Colonic mucosa (tissue), 4 donors: Measurements from ENCODE around the gene POMT1. TPM values are rescaled to one million over a fixed set of nuclear protein-coding genes. Genes with fewer than 3 reads are reported as not detected.
"Not testable (repeated sequence)": the region's sequence is repeated elsewhere in the genome, so short reads cannot be mapped to it uniquely, and the experiment has no call there.

Source experiments
- DNase-seq: peaks from one replicate; pipeline ENCODE4 v3.0.0-alpha.2; 2020
- H3K27ac ChIP-seq: fragments of 200-600 bp; one replicate; pipeline ENCODE4 v1.8.0; 2021
- H3K27me3 ChIP-seq: fragments of 200-600 bp; one replicate; pipeline ENCODE4 v1.8.0; 2021
- H3K36me3 ChIP-seq: fragments of 200-600 bp; one replicate; pipeline ENCODE4 v1.8.0; 2021
- H3K4me1 ChIP-seq: fragments of 200-600 bp; one replicate; pipeline ENCODE4 v1.8.0; 2021; ENCODE audit warnings: mild to moderate bottlenecking
- H3K4me3 ChIP-seq: fragments of 200-600 bp; one replicate; pipeline ENCODE4 v1.8.0; 2021
- H3K9ac ChIP-seq, 2 donors: one replicate each; pipeline ENCODE4 v1.7.0; 2013; ENCODE audit warnings: control low read depth in 2 of 2, low read depth in 2 of 2, low read length in 2 of 2
- H3K9me3 ChIP-seq: fragments of 200-600 bp; one replicate; pipeline ENCODE4 v1.8.0; 2021
- intact Hi-C: fragments of 100-400 bp; cut with DNase I; formaldehyde crosslinking; loops from one replicate; pipeline ENCODE4 v1.14.1; 2022
- total RNA-seq, 2 donors: library from RNA; stranded (reverse); fragmentation: NEBNext Ultra II Directional in 1 of 2; extraction: Animal tissue kit (Norgen Biotek cat#: 25700) in 1 of 2; gene quantifications; one replicate each; pipeline ENCODE4 v1.2.1, GENCODE V29; 2021
- TF ChIP-seq, protein P1 (sequence below): fragments of 200-600 bp; IDR thresholded peaks from one replicate; pipeline ENCODE4 v1.8.0; 2022; ENCODE audit warnings: antibody characterized with exemption, mild to moderate bottlenecking
- donor health status: healthy.
- donor health status: DM: no; HTN: no; CAD: no.
- donor health status: DM: no; HTN: no; CAD: no.

The POMT1 gene
- total RNA-seq, 2 donors from 2014 or later: 24.0 to 28.8 TPM

DNA sequence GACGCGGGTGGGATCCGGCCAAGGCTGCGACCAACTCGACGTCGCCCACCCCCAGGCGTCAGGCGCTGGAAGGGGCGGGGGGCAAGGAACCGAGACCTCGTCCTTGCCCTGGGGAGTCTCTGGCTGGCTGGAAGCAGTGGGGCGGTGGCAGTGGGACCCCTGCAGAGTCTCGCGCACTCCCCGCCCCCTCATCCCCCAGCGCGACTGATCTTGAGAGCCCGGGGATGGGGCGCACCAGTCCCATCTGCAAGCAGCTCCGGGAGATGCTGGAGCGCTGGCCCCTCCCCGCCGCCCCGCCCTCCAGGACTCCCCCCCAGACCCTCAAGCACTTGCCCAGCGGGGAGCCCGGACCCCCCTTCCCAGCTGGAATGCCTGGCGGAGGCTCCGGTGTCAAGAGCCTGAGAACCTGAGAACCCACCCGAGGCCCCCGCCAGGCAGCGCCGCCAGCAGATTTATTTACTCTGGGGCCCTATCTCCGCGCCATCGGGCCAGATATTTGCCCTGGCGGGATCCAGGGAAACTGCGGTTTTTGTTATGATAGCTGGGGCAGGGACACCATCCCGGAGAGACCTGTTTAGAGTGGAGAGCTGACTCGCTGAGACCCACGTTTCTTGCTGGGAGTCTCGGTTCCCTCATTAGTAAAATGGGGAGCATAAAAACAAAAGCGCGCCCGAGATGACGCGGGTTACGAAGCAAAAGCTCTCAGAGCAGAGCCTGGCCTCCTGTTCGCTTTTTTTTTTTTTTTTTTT is 43.8 kb downstream of the POMT1 start:
- Histone ChIP-seq H3K27me3 (peaks cover 14% of the 10 kb centered on the region), H3K9me3 (no peaks in the 10 kb centered on the region), H3K4me1 (peaks cover 6% of the 10 kb centered on the region), H3K9ac (no peak overlapping the region), H3K4me3 (peak overlapping the region; percentile 30), H3K27ac (no peak overlapping the region), H3K36me3 (no peaks in the 10 kb centered on the region)
- TF ChIP-seq, protein P1, sequence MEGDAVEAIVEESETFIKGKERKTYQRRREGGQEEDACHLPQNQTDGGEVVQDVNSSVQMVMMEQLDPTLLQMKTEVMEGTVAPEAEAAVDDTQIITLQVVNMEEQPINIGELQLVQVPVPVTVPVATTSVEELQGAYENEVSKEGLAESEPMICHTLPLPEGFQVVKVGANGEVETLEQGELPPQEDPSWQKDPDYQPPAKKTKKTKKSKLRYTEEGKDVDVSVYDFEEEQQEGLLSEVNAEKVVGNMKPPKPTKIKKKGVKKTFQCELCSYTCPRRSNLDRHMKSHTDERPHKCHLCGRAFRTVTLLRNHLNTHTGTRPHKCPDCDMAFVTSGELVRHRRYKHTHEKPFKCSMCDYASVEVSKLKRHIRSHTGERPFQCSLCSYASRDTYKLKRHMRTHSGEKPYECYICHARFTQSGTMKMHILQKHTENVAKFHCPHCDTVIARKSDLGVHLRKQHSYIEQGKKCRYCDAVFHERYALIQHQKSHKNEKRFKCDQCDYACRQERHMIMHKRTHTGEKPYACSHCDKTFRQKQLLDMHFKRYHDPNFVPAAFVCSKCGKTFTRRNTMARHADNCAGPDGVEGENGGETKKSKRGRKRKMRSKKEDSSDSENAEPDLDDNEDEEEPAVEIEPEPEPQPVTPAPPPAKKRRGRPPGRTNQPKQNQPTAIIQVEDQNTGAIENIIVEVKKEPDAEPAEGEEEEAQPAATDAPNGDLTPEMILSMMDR: no peak
- intact Hi-C loops: no loop called here
- peak; percentile 35 for DNase-seq

DNA sequence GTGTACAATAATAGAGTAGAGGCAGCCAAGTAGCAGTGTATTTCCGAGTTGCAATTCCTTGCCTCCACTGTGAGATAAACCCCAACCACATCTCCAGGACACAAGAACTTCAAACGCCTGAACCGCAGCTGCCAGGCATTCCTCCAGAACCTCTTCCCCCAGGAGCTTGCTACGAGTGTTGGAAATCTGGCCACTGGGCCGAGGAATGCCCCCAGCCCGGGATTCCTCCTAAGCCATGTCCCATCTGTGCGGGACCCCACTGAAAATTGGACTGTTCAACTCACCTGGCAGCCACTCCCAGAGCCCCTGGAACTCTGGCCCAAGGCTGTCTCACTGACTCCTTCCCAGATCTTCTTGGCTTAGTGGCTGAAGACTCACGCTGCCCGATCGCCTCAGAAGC is 46.5 kb downstream of the POMT1 start:
- intact Hi-C loops, H3K9me3 ChIP-seq, H3K4me1 ChIP-seq, DNase-seq, H3K27ac ChIP-seq, H3K4me3 ChIP-seq, H3K9ac ChIP-seq, H3K36me3 ChIP-seq: not testable (repeated sequence)
- H3K27me3 ChIP-seq: peaks cover 14% of the 10 kb centered on the region

DNA sequence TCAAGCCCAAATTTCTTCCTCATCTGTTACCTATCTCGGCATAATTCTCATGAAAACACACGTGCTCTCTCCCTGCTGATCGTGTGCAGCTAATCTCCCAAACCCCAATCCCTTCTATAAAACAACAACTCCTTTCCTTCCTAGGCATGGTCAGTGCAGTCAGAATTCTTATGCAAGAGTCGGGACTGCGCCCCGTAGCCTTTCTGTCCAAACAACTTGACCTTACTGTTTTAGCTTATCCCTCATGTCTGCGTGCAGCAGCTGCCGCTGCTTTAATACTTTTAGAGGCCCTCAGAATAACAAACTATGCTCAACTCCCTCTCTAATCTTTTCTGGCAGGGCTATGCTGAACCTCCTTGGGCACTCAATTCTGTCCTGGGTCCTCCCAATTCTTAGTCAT is 47.7 kb downstream of the POMT1 start:
- H3K9me3 ChIP-seq, H3K27ac ChIP-seq, H3K4me3 ChIP-seq, intact Hi-C loops, H3K4me1 ChIP-seq, DNase-seq, H3K9ac ChIP-seq, H3K36me3 ChIP-seq: not testable (repeated sequence)
- peaks cover 17% of the 10 kb centered on the region for H3K27me3 ChIP-seq

DNA sequence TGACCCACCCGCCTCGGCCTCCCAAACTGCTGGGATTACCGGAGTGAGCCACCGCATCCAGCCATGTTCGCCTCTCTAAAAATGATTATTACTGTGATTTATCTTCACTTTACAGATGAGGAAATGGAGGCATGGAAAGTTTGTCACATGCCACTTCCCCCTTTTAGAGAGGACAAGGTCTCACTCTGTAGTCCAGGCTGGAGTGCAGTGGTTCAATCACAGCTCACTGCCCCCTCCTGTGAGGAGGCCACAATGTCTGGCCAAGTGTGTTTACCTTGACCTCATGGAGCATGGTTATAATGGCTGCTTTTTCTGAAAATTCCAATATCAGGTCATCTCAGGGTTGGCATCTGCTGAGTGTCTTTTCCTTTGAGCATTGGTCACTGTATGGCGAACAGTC is 49.3 kb downstream of the POMT1 start:
- Histone ChIP-seq H3K4me1 (no peaks in the 10 kb centered on the region), H3K36me3 (no peaks in the 10 kb centered on the region), H3K27me3 (peaks cover 5% of the 10 kb centered on the region), H3K9me3 (no peaks in the 10 kb centered on the region), H3K4me3 (no peak overlapping the region), H3K9ac (no peak overlapping the region), H3K27ac (no peak overlapping the region)
- TF ChIP-seq, protein P1: no peak
- no peak for DNase-seq
- intact Hi-C loops: no loop called here

DNA sequence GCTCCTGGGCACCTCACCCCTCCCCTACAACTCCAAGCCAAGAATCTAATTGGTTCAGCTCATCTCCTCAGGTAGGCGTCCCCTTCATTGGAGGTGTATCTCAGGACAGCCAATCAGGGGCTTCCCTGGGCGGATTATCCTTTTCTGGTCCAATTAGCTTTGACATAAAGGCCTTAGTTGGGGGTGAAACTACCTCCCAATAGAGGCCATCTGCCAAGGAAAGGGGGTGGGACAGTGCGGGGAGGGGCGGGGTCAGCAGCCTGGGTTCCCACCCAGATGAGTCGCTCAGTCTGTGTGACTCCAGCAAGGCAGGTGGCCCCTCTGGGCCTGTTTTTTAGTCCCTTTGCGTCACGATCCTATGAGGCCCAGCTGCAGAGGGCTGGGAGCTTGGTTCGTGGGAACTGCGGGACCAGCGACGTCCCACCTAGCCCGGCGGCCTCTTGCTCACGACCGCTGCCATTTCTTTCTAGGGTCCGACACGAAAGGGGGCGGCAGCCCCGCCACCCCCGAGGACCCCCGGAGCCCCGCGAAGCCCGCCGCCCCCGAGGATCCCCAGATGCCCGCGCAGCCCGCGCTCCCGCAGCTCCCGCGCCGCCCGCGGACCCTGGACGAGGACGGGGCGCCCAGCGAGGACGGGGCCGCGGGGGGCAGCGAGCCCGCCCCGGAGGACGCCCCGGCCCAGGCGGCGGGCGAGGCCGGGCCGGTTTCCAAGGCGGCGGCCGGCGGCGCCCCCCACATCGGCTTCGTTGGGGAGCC is 51.5 kb downstream of the POMT1 start:
- peaks cover 4% of the 10 kb centered on the region for H3K27me3 ChIP-seq
- H3K4me1 ChIP-seq: no peaks in the 10 kb centered on the region
- TF ChIP-seq, protein P1: no peak
- H3K4me3 ChIP-seq: no peak overlapping the region
- no peak for DNase-seq
- H3K9ac ChIP-seq: no peak overlapping the region
- intact Hi-C loops: no loop called here
- no peaks in the 10 kb centered on the region for H3K9me3 ChIP-seq
- H3K36me3 ChIP-seq: no peaks in the 10 kb centered on the region
- no peak overlapping the region for H3K27ac ChIP-seq

DNA sequence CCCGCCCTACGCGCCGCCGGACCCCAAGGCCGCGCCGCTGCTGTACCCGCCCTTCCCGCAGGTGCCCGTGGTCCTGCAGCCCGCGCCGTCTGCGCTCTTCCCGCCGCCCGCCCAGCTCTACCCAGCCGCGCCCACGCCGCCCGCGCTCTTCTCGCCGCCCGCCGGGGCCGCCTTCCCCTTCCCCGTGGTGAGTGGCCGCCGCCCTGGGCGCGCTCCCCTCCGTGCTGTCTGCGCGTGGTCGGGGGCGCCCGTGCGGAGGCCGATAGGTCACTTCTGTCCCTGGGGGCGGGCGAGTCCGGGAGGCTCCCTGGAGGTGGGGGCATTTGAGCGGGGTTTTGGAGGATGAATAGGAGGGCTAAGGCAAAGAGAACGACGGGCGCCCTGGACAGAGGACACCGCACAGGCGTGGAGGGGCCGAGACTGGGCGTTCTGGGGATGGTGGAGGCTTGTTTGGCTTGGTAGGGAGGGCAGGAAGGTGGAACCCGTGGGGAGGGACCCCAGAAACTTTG is 52.2 kb downstream of the POMT1 start:
- Histone ChIP-seq H3K4me3 (no peak overlapping the region), H3K27ac (no peak overlapping the region), H3K36me3 (no peaks in the 10 kb centered on the region), H3K27me3 (peaks cover 4% of the 10 kb centered on the region), H3K4me1 (no peaks in the 10 kb centered on the region), H3K9ac (no peak overlapping the region), H3K9me3 (no peaks in the 10 kb centered on the region)
- intact Hi-C loops: no loop called here
- TF ChIP-seq, protein P1: no peak
- DNase-seq: no peak
